Smooth muscle cell (in vitro differentiated cells): ENCODE data around the gene ATR. TPM values are rescaled to one million over a fixed set of nuclear protein-coding genes. Genes with fewer than 3 reads are reported as not detected.

Source experiments
- DNase-seq: peaks from one replicate; lab custom pipeline; 2025; ENCODE audit not compliant: unreplicated experiment; lab: John Stamatoyannopoulos, UW
- H2AFZ ChIP-seq: fragments of 200-600 bp; sonication (generic); 2 replicates; pipeline ENCODE4 v1.6.0; 2016; ENCODE audit warnings: antibody characterized with exemption, low read depth, mild to moderate bottlenecking
- H3F3A ChIP-seq: fragments of 200-600 bp; sonication (generic); 2 replicates; pipeline ENCODE4 v1.6.0; 2017; ENCODE audit warnings: antibody characterized with exemption, low read depth
- H3K27ac ChIP-seq: fragments of 200-600 bp; sonication (generic); 2 replicates; pipeline ENCODE4 v1.5.1; 2016; ENCODE audit warnings: low read depth, mild to moderate bottlenecking
- H3K27me3 ChIP-seq: fragments of 200-600 bp; sonication (generic); 2 replicates; pipeline ENCODE4 v1.6.1; 2016; ENCODE audit warnings: low read depth, mild to moderate bottlenecking
- H3K36me3 ChIP-seq: fragments of 200-600 bp; sonication (generic); 2 replicates; pipeline ENCODE4 v1.5.1; 2016; ENCODE audit warnings: low read depth
- H3K4me1 ChIP-seq: fragments of 200-600 bp; sonication (generic); 2 replicates; pipeline ENCODE4 v1.5.1; 2016; ENCODE audit warnings: low read depth
- H3K4me2 ChIP-seq: fragments of 200-600 bp; sonication (generic); 2 replicates; pipeline ENCODE4 v1.6.0; 2016; ENCODE audit warnings: mild to moderate bottlenecking
- H3K4me3 ChIP-seq: fragments of 200-600 bp; sonication (generic); 2 replicates; pipeline ENCODE4 v1.5.1; 2016; ENCODE audit warnings: mild to moderate bottlenecking
- H3K79me2 ChIP-seq: fragments of 200-600 bp; sonication (generic); 2 replicates; pipeline ENCODE4 v1.6.0; 2016; ENCODE audit warnings: low read depth, mild to moderate bottlenecking
- H3K9ac ChIP-seq: fragments of 200-600 bp; sonication (generic); 2 replicates; pipeline ENCODE4 v1.6.0; 2016; ENCODE audit warnings: low read depth
- H3K9me3 ChIP-seq: fragments of 200-600 bp; sonication (generic); replicated peaks from 2 replicates; pipeline ENCODE4 v1.5.1; 2016; ENCODE audit warnings: low read depth
- H4K20me1 ChIP-seq: fragments of 200-600 bp; sonication (generic); 2 replicates; pipeline ENCODE4 v1.6.0; 2016; ENCODE audit warnings: low read depth
- CTCF ChIP-seq: fragments of 200-600 bp; sonication (generic); IDR thresholded peaks from 2 replicates; pipeline ENCODE4 v1.5.1; 2017; ENCODE audit warnings: borderline replicate concordance, mild to moderate bottlenecking, antibody characterized with exemption; ENCODE audit not compliant: insufficient read depth, poor library complexity, severe bottlenecking
- WGBS: methylation state at CpG from one replicate; pipeline ENCODE4 v1.1.7; 2016; ENCODE audit warnings: low lambda C conversion rate; 5-methylcytosine and 5-hydroxymethylcytosine counted together
- polyA plus RNA-seq: library from polyadenylated mRNA; unstranded; fragments of >200 nt; fragmentation: Nextera tagmentation; extraction: Ambion mirVana; gene quantifications from 2 replicates; pipeline ENCODE4 v1.2.1, GENCODE V29; 2016
- total RNA-seq: library from RNA; depleted of rRNA; stranded (reverse); fragments of >200 nt; gene quantifications from 2 replicates; pipeline ENCODE4 v1.2.3, GENCODE V29; 2014

ATR gene
- total and polyA plus RNA-seq, 2 experiments from 2014 or later = 8.8 to 22.5 TPM

- Histone ChIP-seq H3K9ac (no peak overlapping the region), H3K27ac (no peak overlapping the region), H3K36me3 (peaks cover 17% of the 10 kb centered on the region), H3K79me2 (no peaks in the 10 kb centered on the region), H3K27me3 (no peaks in the 10 kb centered on the region), H3K9me3 (no peaks in the 10 kb centered on the region), H3K4me3 (no peak overlapping the region), H3K4me2 (no peak overlapping the region), H2AFZ (no peak overlapping the region), H3K4me1 (no peaks in the 10 kb centered on the region), H3F3A (no peaks in the 10 kb centered on the region), H4K20me1 (no peaks in the 10 kb centered on the region)
- no peak for DNase-seq
- WGBS = 95% methylated on average over 4 of the region's 4 CpGs
- no peak for TF ChIP-seq CTCF
These were observed 54.5 kb downstream of the ATR start for GRCh38 chr3:142523921-142524566.

GRCh38 chr3:142509079-142509478 lies 69.5 kb downstream of the ATR start:
- 96% methylated on average over 3 of the region's 3 CpGs for WGBS
- no peaks in the 10 kb centered on the region for H3F3A ChIP-seq
- H3K27ac ChIP-seq = no peak overlapping the region
- H3K9me3 ChIP-seq = no peaks in the 10 kb centered on the region
- H3K9ac ChIP-seq = no peak overlapping the region
- no peaks in the 10 kb centered on the region for H3K4me1 ChIP-seq
- H3K27me3 ChIP-seq = no peaks in the 10 kb centered on the region
- TF ChIP-seq CTCF = no peak
- H3K4me3 ChIP-seq = no peak overlapping the region
- no peak for DNase-seq
- no peak overlapping the region for H3K4me2 ChIP-seq
- H4K20me1 ChIP-seq = no peaks in the 10 kb centered on the region
- H3K79me2 ChIP-seq = no peaks in the 10 kb centered on the region
- no peaks in the 10 kb centered on the region for H3K36me3 ChIP-seq
- no peak overlapping the region for H2AFZ ChIP-seq

GRCh38 chr3:142507241-142507640 lies 71.3 kb downstream of the ATR start:
- no peak overlapping the region for H3K4me2 ChIP-seq
- no peak for DNase-seq

More at GRCh38 chr3:142507241-142507640, 71.3 kb downstream of the ATR start:
- H3K27ac ChIP-seq = no peak overlapping the region
- no peaks in the 10 kb centered on the region for H3F3A ChIP-seq
- H3K9ac ChIP-seq = no peak overlapping the region
- no peak overlapping the region for H2AFZ ChIP-seq
- no peak overlapping the region for H3K4me3 ChIP-seq
- no peaks in the 10 kb centered on the region for H3K4me1 ChIP-seq
- no peaks in the 10 kb centered on the region for H3K27me3 ChIP-seq
- 91% methylated on average over 4 of the region's 4 CpGs for WGBS
- H3K79me2 ChIP-seq = no peaks in the 10 kb centered on the region
- no peak for TF ChIP-seq CTCF
- no peaks in the 10 kb centered on the region for H4K20me1 ChIP-seq
- no peaks in the 10 kb centered on the region for H3K36me3 ChIP-seq
- no peaks in the 10 kb centered on the region for H3K9me3 ChIP-seq
